H9 (cell line): ENCODE results near the gene ERC2. TPM values are rescaled to one million over a fixed set of nuclear protein-coding genes. Genes with fewer than 3 reads are reported as not detected.
A peak's percentile ranks its signal among the peaks of the same experiment; 100 is the strongest.

ENCODE experiments used
- DNase-seq: peaks from one replicate; pipeline ENCODE4 v3.0.0-alpha.2; 2017
- H2AFZ ChIP-seq: one replicate; pipeline ENCODE4 v1.6.1; 2013; ENCODE audit warnings: mild to moderate bottlenecking, low read length, control low read depth, moderate library complexity
- H2AK5ac ChIP-seq: 2 replicates; pipeline ENCODE4 v1.6.1; 2013; ENCODE audit warnings: low read length, control low read depth, mixed read lengths; ENCODE audit not compliant: insufficient read length
- H2BK120ac ChIP-seq: one replicate; pipeline ENCODE4 v1.6.1; 2013; ENCODE audit warnings: low read depth, mild to moderate bottlenecking, low read length, control low read depth, inconsistent platforms; ENCODE audit not compliant: poor library complexity, severe bottlenecking
- H2BK12ac ChIP-seq: 2 replicates; pipeline ENCODE4 v1.6.1; 2013; ENCODE audit warnings: low read length, control low read depth, mixed read lengths, low read depth; ENCODE audit not compliant: insufficient read length
- H2BK15ac ChIP-seq: 2 replicates; pipeline ENCODE4 v1.6.1; 2013; ENCODE audit warnings: low read depth, low read length, control low read depth
- H2BK20ac ChIP-seq: one replicate; pipeline ENCODE4 v1.6.1; 2013; ENCODE audit warnings: low read depth, mild to moderate bottlenecking, low read length, control low read depth, inconsistent platforms; ENCODE audit not compliant: poor library complexity, severe bottlenecking
- H2BK5ac ChIP-seq: 2 replicates; pipeline ENCODE4 v1.6.1; 2013; ENCODE audit warnings: low read length, control low read depth, mixed read lengths; ENCODE audit not compliant: insufficient read length
- H3K14ac ChIP-seq: 2 replicates; pipeline ENCODE4 v1.6.1; 2013; ENCODE audit warnings: low read length, control low read depth; ENCODE audit not compliant: insufficient read depth
- H3K18ac ChIP-seq: 2 replicates; pipeline ENCODE4 v1.6.1; 2013; ENCODE audit warnings: low read depth, mild to moderate bottlenecking, mixed read lengths, low read length, control low read depth; ENCODE audit not compliant: insufficient read length
- H3K23ac ChIP-seq: 2 replicates; pipeline ENCODE4 v1.6.1; 2013; ENCODE audit warnings: low read length, control low read depth, mixed read lengths, low read depth; ENCODE audit not compliant: insufficient read length
- H3K23me2 ChIP-seq: 2 replicates; pipeline ENCODE4 v1.6.1; 2013; ENCODE audit warnings: low read depth, mild to moderate bottlenecking, mixed read lengths, low read length, control low read depth; ENCODE audit not compliant: insufficient read length, poor library complexity, severe bottlenecking
- H3K27ac ChIP-seq: 2 replicates; pipeline ENCODE4 v1.5.1; 2013; ENCODE audit warnings: low read length, control low read depth, mixed read lengths, low read depth; ENCODE audit not compliant: insufficient read length
- H3K27me3 ChIP-seq: 2 replicates; pipeline ENCODE4 v1.6.1; 2013; ENCODE audit warnings: low read length, control low read depth, inconsistent platforms; ENCODE audit not compliant: insufficient read depth
- H3K4ac ChIP-seq: 2 replicates; pipeline ENCODE4 v1.6.1; 2013; ENCODE audit warnings: low read depth, mild to moderate bottlenecking, control low read depth, inconsistent platforms, low read length, moderate library complexity
- H3K4me1 ChIP-seq: 2 replicates; pipeline ENCODE4 v1.6.1; 2013; ENCODE audit warnings: low read length, control low read depth, inconsistent platforms; ENCODE audit not compliant: insufficient read depth
- H3K4me2 ChIP-seq: 2 replicates; pipeline ENCODE4 v1.6.1; 2013; ENCODE audit warnings: low read length, control low read depth, mixed read lengths; ENCODE audit not compliant: insufficient read length, insufficient read depth
- H3K56ac ChIP-seq: 2 replicates; pipeline ENCODE4 v1.6.1; 2013; ENCODE audit warnings: low read depth, mild to moderate bottlenecking, mixed read lengths, low read length, control low read depth; ENCODE audit not compliant: insufficient read length
- H3K79me1 ChIP-seq: 2 replicates; pipeline ENCODE4 v1.6.1; 2013; ENCODE audit warnings: low read depth, mild to moderate bottlenecking, moderate library complexity, low read length, control low read depth, inconsistent platforms; ENCODE audit not compliant: insufficient read depth, poor library complexity, severe bottlenecking
- H3K79me2 ChIP-seq: 2 replicates; pipeline ENCODE4 v1.6.1; 2013; ENCODE audit warnings: low read length, control low read depth, inconsistent platforms; ENCODE audit not compliant: insufficient read depth
- H3K9ac ChIP-seq: 2 replicates; pipeline ENCODE4 v1.6.1; 2013; ENCODE audit warnings: low read length, control low read depth, mixed read lengths; ENCODE audit not compliant: insufficient read length; ENCODE audit errors: extremely low read depth
- H3K9me3 ChIP-seq: one replicate; pipeline ENCODE4 v1.6.1; 2013; ENCODE audit warnings: low read depth, low read length, inconsistent platforms; ENCODE audit not compliant: control insufficient read depth
- H3T11ph ChIP-seq: one replicate; pipeline ENCODE4 v1.6.1; 2013; ENCODE audit warnings: mild to moderate bottlenecking, low read length, control low read depth, inconsistent platforms
- H4K20me1 ChIP-seq: one replicate; pipeline ENCODE4 v1.6.1; 2013; ENCODE audit not compliant: control insufficient read depth, insufficient read length, insufficient read depth
- H4K5ac ChIP-seq: 2 replicates; pipeline ENCODE4 v1.6.1; 2013; ENCODE audit warnings: low read depth, mild to moderate bottlenecking, mixed read lengths, low read length, control low read depth; ENCODE audit not compliant: insufficient read length
- H4K8ac ChIP-seq: replicated peaks from 2 replicates; pipeline ENCODE4 v1.6.1; 2013; ENCODE audit warnings: low read length, control low read depth, mixed read lengths, low read depth; ENCODE audit not compliant: insufficient read length
- H4K91ac ChIP-seq: 2 replicates; pipeline ENCODE4 v1.6.1; 2013; ENCODE audit warnings: low read depth, mild to moderate bottlenecking, moderate library complexity, mixed read lengths, low read length, control low read depth; ENCODE audit not compliant: insufficient read length
- H3K27ac Mint-ChIP-seq, 3 experiments: 2 replicates in 2 of 3; 3 replicates in 1 of 3; pipeline ENCODE4 v1.8.0; 2020 to 2021; ENCODE audit warnings: mixed read lengths in 3 of 3, mild to moderate bottlenecking in 1 of 3, moderate library complexity in 1 of 3
- H3K27me3 Mint-ChIP-seq: 2 replicates; pipeline ENCODE4 v1.8.0; 2021; ENCODE audit warnings: low read depth, mild to moderate bottlenecking, moderate library complexity, mixed read lengths
- H3K36me3 Mint-ChIP-seq, 3 experiments: 2 replicates in 2 of 3; 3 replicates in 1 of 3; pipeline ENCODE4 v1.8.0; 2020 to 2021; ENCODE audit warnings: low read depth in 3 of 3, mixed read lengths in 3 of 3; ENCODE audit not compliant: insufficient read depth in 1 of 3
- H3K4me1 Mint-ChIP-seq, 2 experiments: 2 replicates each; pipeline ENCODE4 v1.8.0; 2020; ENCODE audit warnings: mixed read lengths in 2 of 2
- H3K4me3 Mint-ChIP-seq, 2 experiments: 2 replicates in 1 of 2; 3 replicates in 1 of 2; pipeline ENCODE4 v1.8.0; 2020 to 2021; ENCODE audit warnings: mild to moderate bottlenecking in 2 of 2, mixed read lengths in 2 of 2, moderate library complexity in 1 of 2
- H3K9me3 Mint-ChIP-seq, 2 experiments: 2 replicates in 1 of 2; 3 replicates in 1 of 2; pipeline ENCODE4 v1.8.0; 2020; ENCODE audit warnings: mild to moderate bottlenecking in 2 of 2, mixed read lengths in 2 of 2, moderate library complexity in 1 of 2
- WGBS: extraction: QIAGEN DNeasy Blood & Tissue Kit; methylation state at CpG from one replicate; pipeline ENCODE4 v1.1.7; 2013; ENCODE audit warnings: missing lambda C conversion rate, low lambda C conversion rate, mixed read lengths; ENCODE audit not compliant: insufficient read length; ENCODE audit errors: extremely low coverage; 5-methylcytosine and 5-hydroxymethylcytosine counted together
- total RNA-seq: library from RNA; stranded (reverse); gene quantifications from 2 replicates; pipeline ENCODE4 v1.2.1, GENCODE V29; 2021
- TF ChIP-seq, protein P1 (sequence below): fragments of 200-600 bp; sonication (generic); conservative IDR thresholded peaks from 3 replicates; pipeline ENCODE4 v1.8.0; 2021; ENCODE audit warnings: antibody characterized with exemption, mild to moderate bottlenecking

Gene ERC2
- total RNA-seq, 1 experiment from 2014 or later: 15.4 TPM

DNA sequence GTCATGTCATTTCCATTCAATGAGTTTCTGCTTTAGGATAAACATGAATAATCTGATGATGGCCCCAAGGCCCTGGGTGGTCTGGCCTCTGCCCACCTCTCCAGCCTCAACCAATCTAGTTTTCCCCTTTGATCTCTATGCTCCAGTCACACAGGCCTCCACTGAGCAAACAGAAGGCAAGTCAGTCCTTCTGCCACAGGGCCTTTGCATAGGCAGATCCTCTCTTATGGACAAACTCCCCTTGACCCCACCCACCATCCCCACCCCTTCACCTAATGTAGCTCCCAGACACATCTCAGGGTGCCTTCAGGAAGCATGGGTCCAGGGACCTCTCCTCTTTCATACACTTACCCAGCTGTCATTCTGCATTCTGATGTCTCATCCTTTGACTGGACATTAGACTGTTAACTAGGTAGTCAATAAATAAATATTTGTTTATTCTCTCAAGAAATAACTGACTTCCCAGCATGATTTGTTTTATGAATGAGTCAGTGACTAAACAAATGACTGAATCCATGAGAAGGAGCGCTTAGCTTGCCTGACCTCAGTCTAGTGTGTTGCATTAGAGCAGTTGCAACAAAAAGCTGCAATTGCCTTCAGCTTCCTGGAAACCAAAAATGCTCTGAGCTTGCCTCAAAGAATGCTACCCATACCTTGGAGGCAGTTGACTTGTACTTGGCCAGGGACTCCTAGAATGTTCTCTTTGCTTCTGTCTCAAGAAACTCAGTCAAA, 594.6 kb downstream of the ERC2 start:
- Mint-ChIP-seq H3K27ac (0 out of 7 replicates have a peak overlapping the region, but pooled peaks of 2 of the 3 experiments have one; percentile 42 to 56), H3K27me3 (no peaks in the 10 kb centered on the region), H3K4me3 (no peak overlapping the region), H3K9me3 (no peaks in the 10 kb centered on the region), H3K4me1 (peaks cover 2 to 8% of the 10 kb centered on the region in 2 experiments; a peak in 3 of 4 replicates), H3K36me3 (no peaks in the 10 kb centered on the region)
- Histone ChIP-seq H3K23ac (no peak overlapping the region), H3K9ac (no peak overlapping the region), H3K79me1 (no peaks in the 10 kb centered on the region), H3K18ac (no peak overlapping the region), H3T11ph (no peak overlapping the region), H4K91ac (no peak overlapping the region), H2AK5ac (no peak overlapping the region), H2BK20ac (no peak overlapping the region), H3K27me3 (no peaks in the 10 kb centered on the region), H4K5ac (no peak overlapping the region), H3K4ac (no peak overlapping the region), H3K23me2 (no peaks in the 10 kb centered on the region), H2BK12ac (no peak overlapping the region), H3K14ac (no peak overlapping the region), H2BK5ac (no peak overlapping the region), H3K27ac (no peak overlapping the region), H2BK15ac (no peak overlapping the region), H3K79me2 (no peaks in the 10 kb centered on the region), H4K20me1 (no peaks in the 10 kb centered on the region), H2BK120ac (no peak overlapping the region), H3K9me3 (no peaks in the 10 kb centered on the region), H2AFZ (no peak overlapping the region), H3K56ac (no peak overlapping the region), H3K4me1 (no peaks in the 10 kb centered on the region), H4K8ac (no peak overlapping the region), H3K4me2 (no peak overlapping the region)
- no peak for DNase-seq
- WGBS: no CpG with 5 or more reads among the region's 1 CpG
- TF ChIP-seq, protein P1, sequence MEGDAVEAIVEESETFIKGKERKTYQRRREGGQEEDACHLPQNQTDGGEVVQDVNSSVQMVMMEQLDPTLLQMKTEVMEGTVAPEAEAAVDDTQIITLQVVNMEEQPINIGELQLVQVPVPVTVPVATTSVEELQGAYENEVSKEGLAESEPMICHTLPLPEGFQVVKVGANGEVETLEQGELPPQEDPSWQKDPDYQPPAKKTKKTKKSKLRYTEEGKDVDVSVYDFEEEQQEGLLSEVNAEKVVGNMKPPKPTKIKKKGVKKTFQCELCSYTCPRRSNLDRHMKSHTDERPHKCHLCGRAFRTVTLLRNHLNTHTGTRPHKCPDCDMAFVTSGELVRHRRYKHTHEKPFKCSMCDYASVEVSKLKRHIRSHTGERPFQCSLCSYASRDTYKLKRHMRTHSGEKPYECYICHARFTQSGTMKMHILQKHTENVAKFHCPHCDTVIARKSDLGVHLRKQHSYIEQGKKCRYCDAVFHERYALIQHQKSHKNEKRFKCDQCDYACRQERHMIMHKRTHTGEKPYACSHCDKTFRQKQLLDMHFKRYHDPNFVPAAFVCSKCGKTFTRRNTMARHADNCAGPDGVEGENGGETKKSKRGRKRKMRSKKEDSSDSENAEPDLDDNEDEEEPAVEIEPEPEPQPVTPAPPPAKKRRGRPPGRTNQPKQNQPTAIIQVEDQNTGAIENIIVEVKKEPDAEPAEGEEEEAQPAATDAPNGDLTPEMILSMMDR: no peak
